ENCODE data around the gene TLCD3B. TPM values are rescaled to one million over a fixed set of nuclear protein-coding genes. Genes with fewer than 3 reads are reported as not detected.

TLCD3B gene
- total RNA-seq, 2 experiments from 2014 or later, result 4.3 to 17.6 TPM

GRCh38 chr16:30069611-30070462, 38.8 kb upstream of the TLCD3B start:
- no peaks in the 10 kb centered on the region for H3K9me2 ChIP-seq (ENCODE audit: insufficient read depth, low read length)
- ChIA-PET POLR2A (no interaction called here), CTCF (ENCODE audit: unreplicated experiment) (no interaction called here)
- H3K79me2 ChIP-seq (ENCODE audit: insufficient read depth, low read depth, low read length), result peaks cover 37% of the 10 kb centered on the region
- 0 out of 2 replicates have a peak, but pooled peaks have one; percentile 20 for TF ChIP-seq CTCF (conservative IDR thresholded peaks at IDR 0.05; ENCODE audit: low read length)
- TF ChIP-seq EZH2phosphoT487 (IDR thresholded peaks at IDR 0.05; ENCODE audit: borderline replicate concordance, low read depth, low read length), result no peak
- H3K4me2 ChIP-seq (ENCODE audit: low read length), result no peak overlapping the region
- H3K4me1 ChIP-seq (ENCODE audit: insufficient read depth, low read length, poor library complexity, severe bottlenecking), result peaks cover 33% of the 10 kb centered on the region
- intact Hi-C loops (cut with micrococcal nuclease; ENCODE audit: unreplicated experiment), result loop anchor here (10.0 kb wide), 1 partner anchor 285 kb away; the partner anchor contains the start of gene CD2BP2
- peaks cover 14% of the 10 kb centered on the region for H4K20me1 ChIP-seq (ENCODE audit: insufficient read depth, low read length)
- H3K4me3 ChIP-seq (ENCODE audit: low read depth, low read length, poor library complexity, severe bottlenecking), result no peak overlapping the region
- H3K27ac ChIP-seq (ENCODE audit: low read depth, low read length, poor library complexity, severe bottlenecking), result no peak overlapping the region
- BruUV-seq (replicated peaks), result TSS peak; percentile 82
- H2AFZ ChIP-seq (ENCODE audit: low read length), result no peak overlapping the region
- no peak for DNase-seq (ENCODE audit: low spot score)
- no peaks in the 10 kb centered on the region for H3K9me3 ChIP-seq (ENCODE audit: low read length)
- peaks cover 82% of the 10 kb centered on the region for H3K36me3 ChIP-seq (ENCODE audit: insufficient read depth, low read length)

- ChIA-PET POLR2A (no interaction called here), CTCF (ENCODE audit: unreplicated experiment) (interaction anchor here (0.6 kb wide), 1 partner anchor 23 kb away, joined by 3 read pairs; no protein-coding TSS in a partner anchor)
- peaks cover 44% of the 10 kb centered on the region for H3K79me2 ChIP-seq (ENCODE audit: insufficient read depth, low read depth, low read length)
- BruUV-seq (replicated peaks), result no TSS peak
- peaks cover 29% of the 10 kb centered on the region for H3K4me1 ChIP-seq (ENCODE audit: insufficient read depth, low read length, poor library complexity, severe bottlenecking)
- no peak overlapping the region for H2AFZ ChIP-seq (ENCODE audit: low read length)
- intact Hi-C loops (cut with micrococcal nuclease; ENCODE audit: unreplicated experiment), result loop anchor here (10.0 kb wide), 1 partner anchor 286 kb away; the partner anchor contains the start of gene CD2BP2
- DNase-seq (ENCODE audit: low spot score), result peak; percentile 50
- no peaks in the 10 kb centered on the region for H3K9me2 ChIP-seq (ENCODE audit: insufficient read depth, low read length)
- H3K4me3 ChIP-seq (ENCODE audit: low read depth, low read length, poor library complexity, severe bottlenecking), result no peak overlapping the region
- peaks cover 14% of the 10 kb centered on the region for H4K20me1 ChIP-seq (ENCODE audit: insufficient read depth, low read length)
- peaks cover 81% of the 10 kb centered on the region for H3K36me3 ChIP-seq (ENCODE audit: insufficient read depth, low read length)
- no peaks in the 10 kb centered on the region for H3K9me3 ChIP-seq (ENCODE audit: low read length)
- no peak overlapping the region for H3K27ac ChIP-seq (ENCODE audit: low read depth, low read length, poor library complexity, severe bottlenecking)
- H3K4me2 ChIP-seq (ENCODE audit: low read length), result no peak overlapping the region; the same call in 1 of the 2 replicates
- TF ChIP-seq EZH2phosphoT487 (IDR thresholded peaks at IDR 0.05; ENCODE audit: borderline replicate concordance, low read depth, low read length) (no peak), CTCF (conservative IDR thresholded peaks at IDR 0.05; ENCODE audit: low read length) (peak; percentile 69)
Observed at GRCh38 chr16:30068750-30069610, 37.9 kb upstream of the TLCD3B start.
